K562 (cell line): Measurements from ENCODE around the gene TFE3. TPM values are rescaled to one million over a fixed set of nuclear protein-coding genes. Genes with fewer than 3 reads are reported as not detected.

ENCODE experiments used
- CCNT2 ChIP-seq: IDR thresholded peaks from 2 replicates; pipeline ENCODE4 v1.6.1; 2011; ENCODE audit warnings: borderline replicate concordance, low read depth, mild to moderate bottlenecking, moderate library complexity, mixed read lengths, low read length; ENCODE audit not compliant: insufficient read length; ENCODE audit errors: extremely low read depth
- HLTF ChIP-seq: fragments of 450-650 bp; IDR thresholded peaks from 2 replicates; pipeline ENCODE4 v1.6.1; 2016
- MXI1 ChIP-seq: IDR thresholded peaks from 2 replicates; pipeline ENCODE4 v1.6.1; 2011; ENCODE audit warnings: low read depth, mild to moderate bottlenecking, improper control_type of control experiment, low read length
- NFIC ChIP-seq: fragments of 450-650 bp; IDR thresholded peaks from 2 replicates; pipeline ENCODE4 v1.6.1; 2017; ENCODE audit warnings: mild to moderate bottlenecking, inconsistent platforms
- SMARCA5 ChIP-seq: fragments of 450-650 bp; IDR thresholded peaks from 2 replicates; pipeline ENCODE4 v1.6.1; 2016
- SOX6 ChIP-seq: fragments of 450-650 bp; IDR thresholded peaks from 2 replicates; pipeline ENCODE4 v1.6.1; 2014; ENCODE audit warnings: mild to moderate bottlenecking
- TOE1 ChIP-seq, 2 experiments: fragments of 450-650 bp in 1 of 2; sonication (generic) in 1 of 2; formaldehyde crosslinking in 1 of 2; IDR thresholded peaks; 2 replicates each; pipeline versions ENCODE4 v1.7.1 to v1.8.0; 2016 to 2022; ENCODE audit warnings: borderline replicate concordance in 2 of 2, mild to moderate bottlenecking in 2 of 2, antibody characterized with exemption in 1 of 2, inconsistent platforms in 1 of 2, low read depth in 1 of 2, missing genetic modification reagents in 1 of 2, moderate library complexity in 1 of 2
- ZBTB7A ChIP-seq: IDR thresholded peaks from 2 replicates; pipeline ENCODE4 v1.6.1; 2011; ENCODE audit warnings: low read depth, mild to moderate bottlenecking, low read length, moderate library complexity, borderline replicate concordance; ENCODE audit not compliant: control insufficient read depth
- polyA plus RNA-seq, 8 experiments: library from polyadenylated mRNA; depleted of rRNA in 4 of 8; stranded (reverse) in 5 of 8; unstranded in 3 of 8; fragments of >200 nt; fragmentation: Nextera tagmentation in 2 of 8; fragmentation: Illumina TruSeq in 1 of 8; extraction: Ambion mirVana in 2 of 8; extraction: Trizol in 1 of 8; gene quantifications; 2 replicates each; pipeline versions ENCODE4 v1.2.1 to v1.2.3, GENCODE V29; 2011 to 2014; ENCODE audit warnings: inconsistent platforms in 1 of 8, missing spikeins in 1 of 8
- total RNA-seq, 7 experiments: library from RNA; depleted of rRNA in 6 of 7; stranded (reverse); fragments of >200 nt in 6 of 7; fragmentation: Illumina TruSeq in 2 of 7; extraction: Trizol in 2 of 7; gene quantifications; 2 replicates each; pipeline versions ENCODE4 v1.2.1 to v1.2.3, GENCODE V29; 2011 to 2021; ENCODE audit warnings: low replicate concordance in 1 of 7
- TF ChIP-seq, protein P1 (sequence below): fragments of 250-450 bp; sonication (Bioruptor Pico); IDR thresholded peaks from 2 replicates; pipeline ENCODE4 v1.6.1; 2021; ENCODE audit warnings: mild to moderate bottlenecking
- TF ChIP-seq, protein P2 (sequence below): fragments of 250-450 bp; sonication (Bioruptor Pico); IDR thresholded peaks from 2 replicates; pipeline ENCODE4 v1.8.0; 2022; ENCODE audit warnings: moderate library complexity, mild to moderate bottlenecking, inconsistent platforms

TFE3 gene
- total and polyA plus RNA-seq, 9 of the 15 experiments (the other 6 are each of a cell fraction or from before 2014, with no cell fraction given), result 1.9 to 20.3 (median 11.9) TPM

DNA sequence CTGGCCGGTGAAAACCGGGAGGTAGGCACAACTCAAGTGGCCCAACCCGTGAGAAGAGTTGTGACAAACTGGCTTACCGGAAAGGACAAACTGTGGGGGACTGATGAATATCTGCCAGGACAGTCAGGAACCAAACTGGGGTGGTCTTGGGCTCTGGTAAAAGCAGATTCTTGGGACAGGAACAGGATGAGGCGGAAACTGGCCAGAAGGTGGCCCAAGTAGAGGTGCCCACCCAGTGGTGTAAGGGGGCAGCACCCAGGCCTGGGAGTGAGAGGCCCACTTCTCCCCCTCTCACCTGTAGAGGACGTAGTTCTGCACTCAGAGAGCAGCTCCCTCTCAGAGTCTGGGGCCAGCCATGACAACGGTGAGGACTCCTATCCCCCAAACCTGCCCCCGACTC is 21.6 kb upstream of the TFE3 start (continued):
- TF ChIP-seq, protein P1, sequence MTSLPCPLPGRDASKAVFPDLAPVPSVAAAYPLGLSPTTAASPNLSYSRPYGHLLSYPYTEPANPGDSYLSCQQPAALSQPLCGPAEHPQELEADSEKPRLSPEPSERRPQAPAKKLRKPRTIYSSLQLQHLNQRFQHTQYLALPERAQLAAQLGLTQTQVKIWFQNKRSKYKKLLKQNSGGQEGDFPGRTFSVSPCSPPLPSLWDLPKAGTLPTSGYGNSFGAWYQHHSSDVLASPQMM, result no peak
- TF ChIP-seq HLTF, result no peak
- TF ChIP-seq CCNT2, result no peak
- TF ChIP-seq SOX6, result no peak
- no peak for TF ChIP-seq NFIC
- no peak for TF ChIP-seq SMARCA5
- no peak for TF ChIP-seq TOE1 (IDR thresholded peaks at IDR 0.05; ENCODE audit: borderline replicate concordance)
- no peak for TF ChIP-seq TOE1 (CRISPR knock-in tag; IDR thresholded peaks at IDR 0.05; ENCODE audit: borderline replicate concordance, low read depth)
- no peak for TF ChIP-seq MXI1
- TF ChIP-seq ZBTB7A, result no peak
- TF ChIP-seq, protein P2, sequence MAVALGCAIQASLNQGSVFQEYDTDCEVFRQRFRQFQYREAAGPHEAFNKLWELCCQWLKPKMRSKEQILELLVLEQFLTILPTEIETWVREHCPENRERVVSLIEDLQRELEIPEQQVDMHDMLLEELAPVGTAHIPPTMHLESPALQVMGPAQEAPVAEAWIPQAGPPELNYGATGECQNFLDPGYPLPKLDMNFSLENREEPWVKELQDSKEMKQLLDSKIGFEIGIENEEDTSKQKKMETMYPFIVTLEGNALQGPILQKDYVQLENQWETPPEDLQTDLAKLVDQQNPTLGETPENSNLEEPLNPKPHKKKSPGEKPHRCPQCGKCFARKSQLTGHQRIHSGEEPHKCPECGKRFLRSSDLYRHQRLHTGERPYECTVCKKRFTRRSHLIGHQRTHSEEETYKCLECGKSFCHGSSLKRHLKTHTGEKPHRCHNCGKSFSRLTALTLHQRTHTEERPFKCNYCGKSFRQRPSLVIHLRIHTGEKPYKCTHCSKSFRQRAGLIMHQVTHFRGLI (CRISPR knock-in tag), result no peak
